Effector memory CD4-positive, alpha-beta T cell (primary cell): ENCODE data around the gene NEDD4L.

Experiments
- DNase-seq, 3 donors: peaks; one replicate each; pipeline ENCODE4 v3.0.0-alpha.2; 2020
- H3K27ac ChIP-seq: 2 replicates; pipeline ENCODE4 v1.7.0; 2013; ENCODE audit warnings: mild to moderate bottlenecking, low read length, moderate library complexity; ENCODE audit not compliant: insufficient read depth, poor library complexity, severe bottlenecking
- H3K27me3 ChIP-seq: replicated peaks from 2 replicates; pipeline ENCODE4 v1.7.0; 2013; ENCODE audit warnings: mild to moderate bottlenecking, low read length; ENCODE audit not compliant: insufficient read depth, control insufficient read depth, poor library complexity, severe bottlenecking
- H3K36me3 ChIP-seq: 2 replicates; pipeline ENCODE4 v1.7.0; 2013; ENCODE audit warnings: mild to moderate bottlenecking, low read length, moderate library complexity; ENCODE audit not compliant: control insufficient read depth, insufficient read depth
- H3K4me1 ChIP-seq: 2 replicates; pipeline ENCODE4 v1.7.0; 2013; ENCODE audit warnings: low read length, mild to moderate bottlenecking; ENCODE audit not compliant: control insufficient read depth, insufficient read depth, poor library complexity, severe bottlenecking
- H3K4me3 ChIP-seq: 2 replicates; pipeline ENCODE4 v1.7.0; 2013; ENCODE audit warnings: low read length, low read depth, mild to moderate bottlenecking; ENCODE audit not compliant: insufficient read depth, poor library complexity, severe bottlenecking
- H3K9me3 ChIP-seq: 2 replicates; pipeline ENCODE4 v1.7.0; 2013; ENCODE audit warnings: mild to moderate bottlenecking, low read length, moderate library complexity; ENCODE audit not compliant: control insufficient read depth

Gene NEDD4L

DNA sequence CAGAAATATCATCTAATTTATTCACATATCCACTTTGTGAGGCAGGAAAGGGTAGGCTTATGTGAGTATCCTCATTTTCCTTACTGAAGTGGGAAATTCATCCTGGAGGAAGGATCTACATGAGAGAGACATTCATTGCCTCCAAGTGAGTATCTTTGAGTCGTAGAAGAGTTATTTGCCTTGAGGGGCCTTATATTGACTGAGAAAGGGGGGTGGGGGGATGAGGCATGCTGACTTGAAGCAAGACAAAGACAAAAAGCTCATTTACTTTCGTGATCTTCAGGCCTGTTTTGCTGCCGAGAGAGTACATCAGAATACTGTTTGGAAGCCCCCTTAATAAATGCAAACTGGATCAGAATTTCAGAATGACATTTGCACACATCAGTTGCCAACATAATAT is 17.6 kb upstream of the NEDD4L start:
- H3K27me3 ChIP-seq, result no peaks in the 10 kb centered on the region
- no peaks in the 10 kb centered on the region for H3K9me3 ChIP-seq
- H3K36me3 ChIP-seq, result no peaks in the 10 kb centered on the region
- H3K27ac ChIP-seq, result no peak overlapping the region
- H3K4me3 ChIP-seq, result no peak overlapping the region
- no peaks in the 10 kb centered on the region for H3K4me1 ChIP-seq
- no peak for DNase-seq

- Histone ChIP-seq H3K4me1 (no peaks in the 10 kb centered on the region), H3K36me3 (no peaks in the 10 kb centered on the region), H3K9me3 (no peaks in the 10 kb centered on the region), H3K4me3 (no peak overlapping the region), H3K27me3 (no peaks in the 10 kb centered on the region), H3K27ac (no peak overlapping the region)
- no peak for DNase-seq
Measured at GRCh38 chr18:58026857-58027256, 17.2 kb upstream of the NEDD4L start.

GRCh38 chr18:58027341-58027740 is 16.7 kb upstream of the NEDD4L start:
- DNase-seq, result no peak
- Histone ChIP-seq H3K36me3 (no peaks in the 10 kb centered on the region), H3K27me3 (no peaks in the 10 kb centered on the region), H3K4me3 (no peak overlapping the region), H3K4me1 (no peaks in the 10 kb centered on the region), H3K9me3 (no peaks in the 10 kb centered on the region), H3K27ac (no peak overlapping the region)

GRCh38 chr18:58028109-58028784 is 15.8 kb upstream of the NEDD4L start:
- no peak overlapping the region for H3K4me3 ChIP-seq
- no peak for DNase-seq
- no peaks in the 10 kb centered on the region for H3K27me3 ChIP-seq
- H3K27ac ChIP-seq, result no peak overlapping the region
- H3K9me3 ChIP-seq, result no peaks in the 10 kb centered on the region
- no peaks in the 10 kb centered on the region for H3K36me3 ChIP-seq
- no peaks in the 10 kb centered on the region for H3K4me1 ChIP-seq

DNA sequence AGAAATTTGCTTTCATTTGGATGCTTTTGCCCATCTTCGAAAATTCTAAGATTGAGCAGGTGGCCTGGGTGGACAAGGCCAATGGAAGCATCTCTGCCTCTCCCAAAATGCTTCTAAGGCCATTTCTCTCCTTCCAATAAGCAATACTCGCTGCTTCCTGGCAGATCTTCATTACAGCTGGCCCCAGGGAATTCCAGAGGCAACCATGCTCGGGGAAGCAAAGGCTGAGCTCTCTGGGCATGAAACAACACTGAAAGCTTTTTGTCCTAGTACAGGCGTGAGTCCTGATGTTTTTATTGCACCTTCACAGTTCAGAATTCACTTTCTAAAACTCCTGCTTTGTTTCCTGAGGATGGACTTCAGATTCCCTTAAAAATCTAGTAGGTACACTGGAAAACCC is 11.8 kb upstream of the NEDD4L start:
- DNase-seq, result no peak
- Histone ChIP-seq H3K4me1 (no peaks in the 10 kb centered on the region), H3K36me3 (no peaks in the 10 kb centered on the region), H3K27me3 (no peaks in the 10 kb centered on the region), H3K4me3 (no peak overlapping the region), H3K27ac (no peak overlapping the region), H3K9me3 (no peaks in the 10 kb centered on the region)

DNA sequence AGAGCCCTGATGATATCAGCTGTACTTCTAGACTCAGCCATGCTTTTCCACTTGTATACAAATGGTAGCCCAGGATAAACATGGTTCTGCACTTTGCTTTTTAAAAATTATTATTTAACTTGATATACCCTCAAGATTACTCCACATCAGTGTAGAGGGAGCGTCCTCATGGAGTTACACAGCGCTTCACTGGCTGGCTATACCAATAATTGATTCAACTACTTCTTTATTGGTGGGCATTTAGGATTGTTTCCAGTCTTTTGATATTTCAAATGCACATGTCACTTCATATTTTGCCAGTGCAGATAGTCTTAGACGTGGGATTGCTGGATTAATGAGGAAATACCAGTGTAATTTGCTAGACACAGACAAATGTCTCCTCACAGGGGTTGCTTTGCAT is 10.8 kb upstream of the NEDD4L start:
- Histone ChIP-seq H3K27ac (no peak overlapping the region), H3K9me3 (no peaks in the 10 kb centered on the region), H3K4me1 (no peaks in the 10 kb centered on the region), H3K27me3 (no peaks in the 10 kb centered on the region), H3K4me3 (no peak overlapping the region), H3K36me3 (no peaks in the 10 kb centered on the region)
- no peak for DNase-seq

GRCh38 chr18:58034370-58034769 is 9.7 kb upstream of the NEDD4L start:
- no peak overlapping the region for H3K4me3 ChIP-seq
- no peak for DNase-seq
- no peaks in the 10 kb centered on the region for H3K9me3 ChIP-seq
- no peaks in the 10 kb centered on the region for H3K27me3 ChIP-seq
- H3K27ac ChIP-seq, result no peak overlapping the region
- no peaks in the 10 kb centered on the region for H3K4me1 ChIP-seq
- H3K36me3 ChIP-seq, result no peaks in the 10 kb centered on the region

DNA sequence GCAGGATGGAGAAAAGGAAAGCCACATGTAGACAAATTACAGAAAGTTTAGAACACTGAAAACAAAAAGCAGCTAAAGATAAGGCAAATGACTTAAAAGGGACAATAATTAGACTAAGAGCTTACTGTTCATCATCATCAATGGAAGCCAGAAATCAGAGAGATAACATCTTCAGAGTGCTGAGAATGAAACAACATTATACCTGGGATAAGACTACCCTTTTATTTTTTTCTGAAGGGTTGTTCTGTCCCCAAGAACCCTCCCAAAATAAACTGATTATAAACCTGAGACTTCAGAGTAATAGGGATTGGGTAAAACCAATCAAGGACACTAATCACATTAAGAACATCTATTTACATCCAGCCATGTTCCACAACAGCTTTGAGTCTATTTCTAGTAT is 6.9 kb upstream of the NEDD4L start:
- H3K4me1 ChIP-seq, result no peaks in the 10 kb centered on the region
- no peak for DNase-seq

GRCh38 chr18:58038063-58038462 is 6.0 kb upstream of the NEDD4L start:
- no peak overlapping the region for H3K4me3 ChIP-seq
- H3K27ac ChIP-seq, result no peak overlapping the region
- DNase-seq, result no peak
- H3K27me3 ChIP-seq, result no peaks in the 10 kb centered on the region
- H3K4me1 ChIP-seq, result peaks cover 3% of the 10 kb centered on the region
- no peaks in the 10 kb centered on the region for H3K36me3 ChIP-seq
- no peaks in the 10 kb centered on the region for H3K9me3 ChIP-seq

More for the DNA sequence above, 6.9 kb upstream of the NEDD4L start:
- Histone ChIP-seq H3K9me3 (no peaks in the 10 kb centered on the region), H3K36me3 (no peaks in the 10 kb centered on the region), H3K27ac (no peak overlapping the region), H3K4me3 (no peak overlapping the region), H3K27me3 (no peaks in the 10 kb centered on the region)

DNA sequence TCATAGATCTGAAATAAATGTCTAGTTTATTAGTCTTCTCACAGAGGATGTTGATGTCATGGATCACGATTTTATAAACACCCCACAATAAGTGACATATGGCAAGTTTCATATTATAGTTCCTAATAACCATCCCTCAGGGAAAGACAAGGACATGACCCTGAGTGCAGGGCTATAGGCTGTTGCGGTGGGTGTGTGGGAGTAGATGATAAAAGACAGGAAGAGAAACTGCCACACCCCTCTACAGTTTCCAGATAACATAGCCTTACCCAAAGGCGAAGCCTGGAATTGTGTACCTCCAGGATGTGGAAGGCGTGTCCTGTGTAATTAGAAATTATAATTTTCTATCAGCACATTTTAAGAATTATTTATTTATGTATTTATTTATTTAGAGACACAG is 2.4 kb upstream of the NEDD4L start:
- no peak for DNase-seq
- H3K27me3 ChIP-seq, result peaks cover 4% of the 10 kb centered on the region
- H3K4me1 ChIP-seq, result peaks cover 9% of the 10 kb centered on the region
- H3K9me3 ChIP-seq, result no peaks in the 10 kb centered on the region
- no peak overlapping the region for H3K27ac ChIP-seq
- H3K4me3 ChIP-seq, result no peak overlapping the region
- no peaks in the 10 kb centered on the region for H3K36me3 ChIP-seq
